Fibroblast of lung (primary cell): ENCODE data around the gene SPTBN1.

Experiments
- EZH2 ChIP-seq: IDR thresholded peaks from 2 replicates; pipeline ENCODE4 v1.5.1; 2012; ENCODE audit warnings: low read length, control low read depth, mild to moderate bottlenecking; ENCODE audit errors: missing control alignments
- TF ChIP-seq, protein P1 (sequence below), 2 donors: IDR thresholded peaks in 1 of 2; conservative IDR thresholded peaks in 1 of 2; 1 replicate in 1 of 2; 2 replicates in 1 of 2; pipeline ENCODE4 v1.5.1; 2011 to 2012; ENCODE audit warnings: low read length in 2 of 2, control low read depth in 1 of 2, inconsistent platforms in 1 of 2, low read depth in 1 of 2, mild to moderate bottlenecking in 1 of 2

DNA sequence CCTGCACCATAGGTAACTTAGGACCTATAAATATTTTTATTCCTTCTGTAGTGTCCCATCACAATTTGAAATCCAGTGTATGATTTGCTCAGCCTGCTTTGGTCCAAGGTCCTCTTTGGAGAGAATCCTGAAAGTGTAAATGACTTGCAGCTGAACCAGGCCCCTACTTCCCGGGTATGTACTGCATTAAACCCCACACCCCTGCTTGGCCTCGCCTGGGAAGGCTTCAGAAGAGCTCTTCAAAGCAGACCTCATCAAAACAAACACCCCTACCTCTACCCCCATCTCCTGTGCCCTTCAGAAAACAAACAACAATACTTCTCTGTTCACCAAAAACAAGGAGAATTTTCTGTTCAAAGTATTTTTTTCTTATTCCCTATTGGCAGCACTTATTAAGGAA is 9.5 kb upstream of the SPTBN1 start:
- TF ChIP-seq, protein P1, sequence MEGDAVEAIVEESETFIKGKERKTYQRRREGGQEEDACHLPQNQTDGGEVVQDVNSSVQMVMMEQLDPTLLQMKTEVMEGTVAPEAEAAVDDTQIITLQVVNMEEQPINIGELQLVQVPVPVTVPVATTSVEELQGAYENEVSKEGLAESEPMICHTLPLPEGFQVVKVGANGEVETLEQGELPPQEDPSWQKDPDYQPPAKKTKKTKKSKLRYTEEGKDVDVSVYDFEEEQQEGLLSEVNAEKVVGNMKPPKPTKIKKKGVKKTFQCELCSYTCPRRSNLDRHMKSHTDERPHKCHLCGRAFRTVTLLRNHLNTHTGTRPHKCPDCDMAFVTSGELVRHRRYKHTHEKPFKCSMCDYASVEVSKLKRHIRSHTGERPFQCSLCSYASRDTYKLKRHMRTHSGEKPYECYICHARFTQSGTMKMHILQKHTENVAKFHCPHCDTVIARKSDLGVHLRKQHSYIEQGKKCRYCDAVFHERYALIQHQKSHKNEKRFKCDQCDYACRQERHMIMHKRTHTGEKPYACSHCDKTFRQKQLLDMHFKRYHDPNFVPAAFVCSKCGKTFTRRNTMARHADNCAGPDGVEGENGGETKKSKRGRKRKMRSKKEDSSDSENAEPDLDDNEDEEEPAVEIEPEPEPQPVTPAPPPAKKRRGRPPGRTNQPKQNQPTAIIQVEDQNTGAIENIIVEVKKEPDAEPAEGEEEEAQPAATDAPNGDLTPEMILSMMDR (conservative IDR thresholded peaks at IDR 0.05 in 1 of 2, IDR thresholded peaks at IDR 0.05 in 1 of 2; ENCODE audit: low read depth in 1 of 2, low read length in 2 of 2), result no peak
- no peak for TF ChIP-seq EZH2
